Measurements from ENCODE around the gene CRK. TPM values are rescaled to one million over a fixed set of nuclear protein-coding genes. Genes with fewer than 3 reads are reported as not detected.

The CRK gene
- total RNA-seq, 2 donors from 2014 or later = 50.5 to 52.3 TPM

DNA sequence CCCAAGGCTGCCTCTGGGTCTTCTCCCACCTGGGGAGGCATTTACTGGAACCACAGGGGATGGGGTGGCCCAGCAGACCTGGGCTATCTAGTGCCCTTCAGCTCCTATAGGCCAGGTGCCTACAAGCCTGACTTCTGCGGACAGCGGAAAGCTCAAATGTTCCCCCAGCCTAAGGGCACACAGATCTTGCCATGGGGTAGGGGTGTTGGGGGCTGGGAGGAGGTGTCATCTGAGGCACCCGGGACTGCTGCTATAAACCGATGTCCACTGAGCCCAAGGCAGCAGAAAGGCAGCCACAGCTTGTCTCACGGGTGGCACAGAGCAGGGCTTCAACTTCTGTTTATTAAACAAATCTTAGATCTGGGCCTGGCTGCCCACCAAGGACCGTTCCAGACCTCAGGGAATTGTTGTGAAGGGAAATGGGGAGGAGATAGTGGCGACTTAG is 32.8 kb upstream of the CRK start:
- no peaks in the 10 kb centered on the region for H3K9me3 ChIP-seq (ENCODE audit: control insufficient read depth, low read length)
- H3K27ac ChIP-seq (ENCODE audit: low read depth, low read length) = peak overlapping the region; percentile 79
- Mint-ChIP-seq H3K9me3 (no peaks in the 10 kb centered on the region), H3K36me3 (ENCODE audit: low read depth) (peaks cover 6% of the 10 kb centered on the region), H3K27ac (peak overlapping the region; percentile 85), H3K27me3 (ENCODE audit: insufficient read depth) (peaks cover 22% of the 10 kb centered on the region), H3K4me3 (peak overlapping the region; percentile 56), H3K4me1 (peaks cover 19% of the 10 kb centered on the region)
- TF ChIP-seq, protein P1, sequence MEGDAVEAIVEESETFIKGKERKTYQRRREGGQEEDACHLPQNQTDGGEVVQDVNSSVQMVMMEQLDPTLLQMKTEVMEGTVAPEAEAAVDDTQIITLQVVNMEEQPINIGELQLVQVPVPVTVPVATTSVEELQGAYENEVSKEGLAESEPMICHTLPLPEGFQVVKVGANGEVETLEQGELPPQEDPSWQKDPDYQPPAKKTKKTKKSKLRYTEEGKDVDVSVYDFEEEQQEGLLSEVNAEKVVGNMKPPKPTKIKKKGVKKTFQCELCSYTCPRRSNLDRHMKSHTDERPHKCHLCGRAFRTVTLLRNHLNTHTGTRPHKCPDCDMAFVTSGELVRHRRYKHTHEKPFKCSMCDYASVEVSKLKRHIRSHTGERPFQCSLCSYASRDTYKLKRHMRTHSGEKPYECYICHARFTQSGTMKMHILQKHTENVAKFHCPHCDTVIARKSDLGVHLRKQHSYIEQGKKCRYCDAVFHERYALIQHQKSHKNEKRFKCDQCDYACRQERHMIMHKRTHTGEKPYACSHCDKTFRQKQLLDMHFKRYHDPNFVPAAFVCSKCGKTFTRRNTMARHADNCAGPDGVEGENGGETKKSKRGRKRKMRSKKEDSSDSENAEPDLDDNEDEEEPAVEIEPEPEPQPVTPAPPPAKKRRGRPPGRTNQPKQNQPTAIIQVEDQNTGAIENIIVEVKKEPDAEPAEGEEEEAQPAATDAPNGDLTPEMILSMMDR (conservative IDR thresholded peaks at IDR 0.05) = no peak
- H3K36me3 ChIP-seq (ENCODE audit: control insufficient read depth, insufficient read depth, low read length) = peaks cover 6% of the 10 kb centered on the region
- no peak for DNase-seq
- H3K4me1 ChIP-seq (ENCODE audit: control insufficient read depth, insufficient read depth, low read length) = peaks cover 4% of the 10 kb centered on the region
- H3K27me3 ChIP-seq (ENCODE audit: control insufficient read depth, insufficient read depth, low read length, poor library complexity, severe bottlenecking) = no peaks in the 10 kb centered on the region
- peak overlapping the region; percentile 65 for H3K4me3 ChIP-seq (ENCODE audit: low read length)
- WGBS, 2 experiments (ENCODE audit: insufficient coverage in 1 of 2, insufficient read length in 1 of 2) = 94 to 95% methylated on average over 5 to 7 of the region's 7 CpGs
- peak overlapping the region; percentile 57 for H3K9ac ChIP-seq (ENCODE audit: extremely low read depth, low read length, poor library complexity, severe bottlenecking)

DNA sequence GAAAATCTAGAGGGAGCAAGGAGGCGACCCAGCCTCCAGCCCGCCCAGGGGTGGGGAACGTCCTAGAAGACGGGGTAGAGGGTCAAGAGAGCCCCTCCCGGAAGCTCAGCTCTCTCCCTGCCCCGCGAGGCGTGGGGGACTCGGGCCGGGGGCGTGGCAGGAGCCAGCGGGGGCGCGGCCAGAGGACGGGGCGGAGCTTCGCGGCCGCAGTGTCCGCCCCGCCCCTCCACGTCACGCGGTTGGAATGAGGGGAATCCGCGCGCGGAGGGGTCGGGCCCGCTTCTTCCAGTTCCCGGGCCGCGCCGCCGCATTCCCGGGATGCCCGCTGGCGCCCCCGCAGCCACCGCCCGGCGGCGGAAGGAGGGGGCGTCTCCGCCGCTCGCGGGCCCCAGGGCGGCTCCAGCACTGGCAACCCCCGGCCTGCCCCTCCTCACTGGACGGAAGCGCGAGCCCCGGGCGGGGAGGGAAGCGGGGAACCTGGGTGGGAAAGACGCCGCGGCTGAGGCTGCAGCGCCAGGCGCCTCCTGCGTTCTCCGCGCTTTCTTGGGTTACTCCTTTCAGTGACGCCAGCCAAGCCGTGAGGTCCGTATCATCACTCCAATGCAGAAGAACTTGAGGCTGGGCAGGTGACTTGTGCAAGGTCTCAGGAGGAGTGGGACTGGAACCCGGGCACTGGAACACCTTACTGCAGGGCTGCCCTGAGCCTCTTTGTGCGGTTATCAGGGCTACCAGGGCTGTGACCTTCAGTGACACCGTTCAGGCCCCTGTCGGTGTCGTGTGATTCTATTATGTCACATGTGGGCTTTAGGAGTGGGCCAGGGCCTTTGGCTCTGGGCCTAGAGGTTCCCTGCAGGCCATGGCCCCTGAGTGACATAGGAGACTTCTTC is 32.1 kb upstream of the CRK start:
- peaks cover 10% of the 10 kb centered on the region for H3K36me3 Mint-ChIP-seq (ENCODE audit: low read depth)
- peaks cover 12% of the 10 kb centered on the region for H3K4me1 Mint-ChIP-seq
- WGBS, 2 experiments (ENCODE audit: insufficient coverage in 1 of 2, insufficient read length in 1 of 2) = 8 to 16% methylated on average over 14 to 72 of the region's 72 CpGs

DNA sequence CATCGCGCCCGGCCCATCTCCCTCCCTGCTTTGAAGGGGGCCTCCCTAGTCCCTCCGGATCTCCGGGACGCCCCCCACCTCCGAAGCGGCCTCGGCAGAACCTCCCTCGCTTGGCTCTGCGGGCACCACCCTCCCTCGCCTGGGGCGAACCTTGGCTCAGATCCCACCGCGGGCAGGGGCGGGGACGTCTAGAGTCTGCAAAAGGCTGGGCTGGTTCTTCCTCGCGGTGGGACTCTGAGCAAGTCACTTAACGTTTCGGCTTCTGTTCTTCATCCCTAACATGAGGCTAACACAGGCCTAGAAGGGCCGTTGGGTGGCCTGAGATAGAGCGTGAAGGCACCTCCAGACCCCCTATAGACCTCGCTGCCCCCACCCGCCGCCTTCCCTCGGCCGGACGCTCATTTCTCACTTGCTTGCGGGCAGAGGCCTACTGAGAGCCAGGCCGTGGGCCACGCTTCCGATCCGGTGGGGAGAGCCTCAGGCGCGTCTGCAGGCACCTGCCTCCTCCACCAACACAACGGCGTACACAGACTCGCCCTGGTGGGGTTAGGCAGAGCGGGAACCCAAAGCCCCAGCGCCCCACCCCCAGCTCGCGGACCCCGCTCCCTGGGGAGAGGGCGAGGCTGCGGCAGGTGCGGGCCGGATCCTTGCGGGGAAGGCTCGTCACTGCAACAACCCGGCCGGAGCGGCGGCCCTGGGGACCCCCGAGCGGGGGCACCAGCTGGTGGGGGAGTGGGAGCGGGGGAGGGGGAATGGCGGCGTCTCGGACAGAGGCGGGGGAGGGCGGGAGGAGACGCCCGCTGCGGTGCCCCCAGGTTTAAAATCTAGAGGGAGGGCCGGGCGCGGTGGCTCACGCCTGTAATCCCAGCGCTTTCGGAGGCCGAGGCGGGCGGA is 31.0 kb upstream of the CRK start:
- Histone ChIP-seq H3K27me3 (ENCODE audit: control insufficient read depth, insufficient read depth, low read length, poor library complexity, severe bottlenecking) (no peaks in the 10 kb centered on the region), H3K27ac (ENCODE audit: low read depth, low read length) (peak overlapping the region; percentile 55), H3K36me3 (ENCODE audit: control insufficient read depth, insufficient read depth, low read length) (peaks cover 16% of the 10 kb centered on the region), H3K9me3 (ENCODE audit: control insufficient read depth, low read length) (no peaks in the 10 kb centered on the region), H3K4me3 (ENCODE audit: low read length) (no peak overlapping the region), H3K9ac (ENCODE audit: extremely low read depth, low read length, poor library complexity, severe bottlenecking) (no peak overlapping the region), H3K4me1 (ENCODE audit: control insufficient read depth, insufficient read depth, low read length) (peaks cover 4% of the 10 kb centered on the region)
- 43 to 45% methylated on average over 38 to 74 of the region's 74 CpGs for WGBS, 2 experiments (ENCODE audit: insufficient coverage in 1 of 2, insufficient read length in 1 of 2)
- Mint-ChIP-seq H3K4me1 (peaks cover 9% of the 10 kb centered on the region), H3K9me3 (no peaks in the 10 kb centered on the region), H3K4me3 (peak overlapping the region; percentile 56), H3K36me3 (ENCODE audit: low read depth) (peaks cover 17% of the 10 kb centered on the region), H3K27ac (peak overlapping the region; percentile 21), H3K27me3 (ENCODE audit: insufficient read depth) (peaks cover 22% of the 10 kb centered on the region)
- TF ChIP-seq, protein P1 (conservative IDR thresholded peaks at IDR 0.05) = peak; percentile 33
- DNase-seq = peak; percentile 92

More for the DNA sequence above, 32.1 kb upstream of the CRK start:
- Histone ChIP-seq H3K9ac (ENCODE audit: extremely low read depth, low read length, poor library complexity, severe bottlenecking) (peak overlapping the region; percentile 57), H3K9me3 (ENCODE audit: control insufficient read depth, low read length) (no peaks in the 10 kb centered on the region), H3K4me3 (ENCODE audit: low read length) (peak overlapping the region; percentile 65), H3K36me3 (ENCODE audit: control insufficient read depth, insufficient read depth, low read length) (peaks cover 10% of the 10 kb centered on the region), H3K27me3 (ENCODE audit: control insufficient read depth, insufficient read depth, low read length, poor library complexity, severe bottlenecking) (no peaks in the 10 kb centered on the region), H3K27ac (ENCODE audit: low read depth, low read length) (peak overlapping the region; percentile 79), H3K4me1 (ENCODE audit: control insufficient read depth, insufficient read depth, low read length) (peaks cover 4% of the 10 kb centered on the region)
- peak overlapping the region; percentile 85 for H3K27ac Mint-ChIP-seq
- H3K27me3 Mint-ChIP-seq (ENCODE audit: insufficient read depth) = peaks cover 22% of the 10 kb centered on the region
- DNase-seq = peak; percentile 93
- peak overlapping the region; percentile 56 for H3K4me3 Mint-ChIP-seq
- no peaks in the 10 kb centered on the region for H3K9me3 Mint-ChIP-seq
- TF ChIP-seq, protein P1 (conservative IDR thresholded peaks at IDR 0.05) = no peak
